Fibroblast of skin of right quadriceps (primary cell): Measurements from ENCODE around the gene DDX3X.
"Not testable (repeated sequence)": the region's sequence is repeated elsewhere in the genome, so short reads cannot be mapped to it uniquely, and the experiment has no call there.

Source experiments
- DNase-seq: peaks from one replicate; pipeline ENCODE4 v3.0.0-alpha.2; 2013

Gene DDX3X

DNA sequence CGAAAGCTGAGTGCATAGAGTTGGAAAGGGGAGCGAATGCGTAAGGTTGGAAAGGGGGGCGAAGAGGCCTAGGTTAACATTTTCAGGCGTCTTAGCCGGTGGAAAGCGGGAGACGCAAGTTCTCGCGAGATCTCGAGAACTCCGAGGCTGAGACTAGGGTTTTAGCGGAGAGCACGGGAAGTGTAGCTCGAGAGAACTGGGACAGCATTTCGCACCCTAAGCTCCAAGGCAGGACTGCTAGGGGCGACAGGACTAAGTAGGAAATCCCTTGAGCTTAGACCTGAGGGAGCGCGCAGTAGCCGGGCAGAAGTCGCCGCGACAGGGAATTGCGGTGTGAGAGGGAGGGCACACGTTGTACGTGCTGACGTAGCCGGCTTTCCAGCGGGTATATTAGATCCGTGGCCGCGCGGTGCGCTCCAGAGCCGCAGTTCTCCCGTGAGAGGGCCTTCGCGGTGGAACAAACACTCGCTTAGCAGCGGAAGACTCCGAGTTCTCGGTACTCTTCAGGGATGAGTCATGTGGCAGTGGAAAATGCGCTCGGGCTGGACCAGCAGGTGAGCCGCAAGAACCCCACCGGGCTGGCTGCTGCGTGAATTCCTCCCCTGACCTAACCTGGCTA lies at the start of gene DDX3X:
TSS of gene DDX3X (plus strand) at position 419 of the 619 bp plus-strand sequence. CDS start at position 510, 91 bp downstream.
- DNase-seq: peak; percentile 89

DNA sequence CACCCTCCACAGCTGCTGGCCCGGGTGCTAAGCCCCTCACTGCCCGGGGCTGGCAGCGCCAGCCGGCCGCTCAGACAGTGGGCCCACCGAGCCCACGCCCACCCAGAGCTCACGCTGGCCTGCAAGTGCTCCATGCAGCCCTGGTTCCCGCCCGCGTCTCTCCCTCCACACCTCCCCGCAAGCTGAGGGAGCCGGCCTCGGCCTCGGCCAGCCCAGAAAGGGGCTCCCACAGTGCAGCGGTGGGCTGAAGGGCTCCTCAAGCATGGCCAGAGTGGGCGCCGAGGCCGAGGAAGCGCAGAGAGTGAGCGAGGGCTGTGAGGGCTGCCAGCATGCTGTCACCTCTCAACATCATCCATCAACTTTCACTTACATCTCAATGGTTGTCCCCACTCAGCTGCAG lies 48.0 kb upstream of the DDX3X start:
- not testable (repeated sequence) for DNase-seq

DNA sequence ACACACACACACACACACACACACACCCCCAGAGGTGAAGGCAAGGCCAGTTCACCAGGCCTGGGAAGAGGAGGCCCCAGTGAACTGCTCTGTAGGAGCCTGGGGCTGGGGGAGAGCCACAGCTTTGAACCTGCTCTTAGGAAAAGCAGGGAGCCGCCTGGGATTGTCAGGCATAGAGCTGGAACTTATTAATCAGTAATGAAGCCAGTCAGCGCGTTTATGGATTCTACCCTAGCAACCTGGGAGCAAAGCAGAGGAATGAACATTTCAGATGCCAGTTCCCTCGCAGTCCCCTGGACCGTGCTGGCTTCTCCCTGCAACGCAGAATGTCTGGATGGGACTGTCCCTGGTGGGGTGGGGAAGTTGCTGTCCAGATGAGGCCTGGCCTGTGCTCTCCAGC lies 45.3 kb upstream of the DDX3X start:
- DNase-seq: no peak

DNA sequence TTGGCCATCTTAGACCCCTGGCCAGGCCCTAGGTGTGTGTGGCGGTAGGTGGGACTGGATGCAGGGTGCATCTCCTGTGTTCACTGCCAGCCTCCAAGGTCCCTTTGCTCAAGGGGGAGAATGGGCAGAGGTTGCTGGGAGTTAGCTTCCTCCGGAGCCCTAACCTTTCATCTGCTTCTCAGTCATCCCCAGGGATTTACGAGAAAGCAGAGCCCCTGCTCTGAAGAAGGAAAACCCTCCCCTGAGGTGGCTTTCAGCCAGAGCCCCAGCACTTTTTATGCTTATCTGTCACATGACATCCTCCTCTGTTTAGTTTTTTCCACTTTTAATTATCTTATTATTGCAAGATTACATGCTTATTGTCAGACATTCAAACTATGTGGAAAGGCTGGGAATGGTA lies 44.9 kb upstream of the DDX3X start:
- no peak for DNase-seq

DNA sequence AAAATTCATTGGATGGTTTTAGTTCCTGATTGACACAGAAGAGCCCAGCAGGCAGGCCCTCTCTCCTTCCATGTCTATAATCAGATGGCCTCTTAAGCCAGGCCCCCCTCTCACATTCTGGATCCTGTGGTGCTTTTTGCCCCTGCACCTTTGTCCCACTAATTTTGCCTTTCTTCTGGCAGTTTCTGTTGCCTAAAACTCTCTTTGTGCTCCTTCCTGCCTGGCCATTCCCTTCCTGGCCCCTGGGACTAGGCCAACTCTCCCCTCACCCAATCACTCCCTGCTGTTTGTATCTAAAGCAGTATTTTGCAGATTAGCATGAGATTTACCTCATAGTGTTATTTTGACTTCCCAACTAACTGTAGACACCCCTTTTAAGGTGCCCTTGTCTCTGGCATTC lies 42.7 kb upstream of the DDX3X start:
- no peak for DNase-seq

DNA sequence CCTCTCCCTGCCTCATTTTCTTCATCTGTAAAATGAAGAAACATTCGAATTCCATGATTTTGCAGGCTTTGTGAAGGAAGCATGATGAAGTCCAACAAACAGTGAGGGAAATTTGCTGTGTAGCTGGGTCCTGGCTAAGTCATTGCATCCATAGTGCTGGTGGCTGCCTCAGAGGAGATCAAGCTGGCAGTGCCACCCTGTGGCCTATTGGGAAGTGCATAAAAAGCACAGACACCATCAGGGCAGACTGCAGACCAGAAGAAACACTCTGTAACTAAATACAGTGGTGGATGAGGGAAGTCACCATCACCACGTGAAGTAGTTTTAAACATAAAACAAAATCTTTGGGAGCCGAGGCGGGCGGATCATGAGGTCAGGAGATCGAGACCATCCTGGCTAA lies 40.7 kb upstream of the DDX3X start:
- DNase-seq: no peak

DNA sequence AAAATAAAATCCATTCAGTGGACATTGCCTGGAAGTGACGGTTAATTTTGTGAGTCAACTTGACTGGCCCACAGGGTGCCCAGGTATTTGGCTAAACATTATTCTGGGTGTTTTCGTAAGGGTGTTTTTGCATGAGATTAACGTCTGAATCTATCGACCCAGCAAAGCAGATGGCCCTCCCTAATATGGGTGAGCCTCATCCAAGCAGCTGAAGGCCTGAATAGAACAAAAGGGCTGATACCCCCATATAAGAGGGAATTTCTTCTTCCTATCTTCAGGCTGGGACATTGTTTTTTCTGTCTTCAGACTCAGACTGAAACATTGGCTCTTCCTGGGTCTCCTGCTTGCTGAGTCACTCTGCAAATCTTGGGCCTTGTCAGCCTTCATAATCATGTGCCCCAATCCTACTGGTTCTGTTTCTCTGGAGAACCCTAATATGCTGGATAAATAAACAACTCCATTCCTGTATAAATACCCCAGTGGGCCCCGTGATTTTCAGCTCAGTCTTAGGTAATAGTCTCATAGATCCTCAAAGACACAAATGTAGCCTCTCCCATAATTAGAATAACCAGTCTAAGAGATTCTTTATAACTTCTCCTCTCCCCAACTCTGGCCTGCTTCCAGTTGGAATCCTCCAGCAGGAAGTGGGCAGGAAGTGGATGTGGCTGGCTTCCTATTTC lies 33.1 kb upstream of the DDX3X start:
- no peak for DNase-seq

DNA sequence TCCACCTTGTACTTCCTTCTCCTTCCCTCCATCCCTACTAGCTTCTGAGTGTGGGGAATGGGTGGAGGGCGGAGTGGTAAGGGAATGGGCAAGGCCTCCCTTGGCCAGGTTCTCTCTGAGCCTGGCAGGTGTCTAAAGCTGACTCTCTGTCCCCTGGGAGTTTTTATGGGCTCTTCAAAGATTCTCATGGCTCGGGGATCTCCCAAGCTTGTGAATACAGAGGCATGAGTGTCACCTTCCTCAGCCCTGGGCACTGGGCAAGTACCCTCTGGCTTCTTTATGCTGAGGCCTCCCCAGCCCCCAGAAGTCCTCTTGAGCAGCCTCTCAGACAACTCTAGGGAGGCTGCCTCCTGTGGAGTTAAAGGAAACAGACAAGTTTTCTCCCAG lies 32.5 kb upstream of the DDX3X start:
- no peak for DNase-seq

DNA sequence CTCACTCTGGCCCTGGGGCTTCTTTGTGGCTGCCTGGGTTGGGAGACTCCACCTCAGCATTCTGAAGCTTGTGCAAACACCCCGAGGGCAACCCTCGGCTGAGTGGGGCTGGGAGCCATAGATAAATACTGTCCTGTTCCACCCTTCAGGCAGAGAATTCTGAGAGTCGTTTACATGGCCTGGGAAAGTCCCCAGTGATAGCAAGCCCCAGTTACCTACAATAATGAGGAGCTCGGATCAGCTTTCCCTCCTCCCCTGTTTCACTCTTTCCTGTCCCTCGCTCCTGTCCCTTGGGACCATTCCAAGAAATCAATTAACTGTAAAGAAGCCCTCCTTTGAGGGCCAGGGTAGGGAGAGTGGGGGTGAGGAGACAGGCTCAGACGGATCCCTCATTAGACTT lies 31.6 kb upstream of the DDX3X start:
- no peak for DNase-seq

DNA sequence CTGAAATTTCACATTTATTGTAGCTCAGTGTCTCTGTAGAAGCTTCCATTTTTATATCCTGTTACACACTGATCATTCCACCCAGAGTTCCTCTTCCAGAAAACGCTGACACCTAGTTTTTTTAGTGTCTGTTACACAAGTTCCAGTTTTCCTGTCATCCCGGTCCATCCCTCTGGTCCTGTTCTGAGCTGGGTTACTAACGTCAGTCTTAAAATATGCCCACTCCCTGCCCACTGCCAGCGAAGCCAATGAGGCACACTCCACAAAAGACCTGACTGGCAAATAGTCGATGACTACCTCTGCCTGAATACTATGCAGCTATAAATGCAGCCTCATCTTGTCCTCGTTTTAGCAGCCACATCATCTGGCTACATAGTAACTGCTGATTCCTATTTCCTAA lies 30.9 kb upstream of the DDX3X start:
- DNase-seq: no peak

DNA sequence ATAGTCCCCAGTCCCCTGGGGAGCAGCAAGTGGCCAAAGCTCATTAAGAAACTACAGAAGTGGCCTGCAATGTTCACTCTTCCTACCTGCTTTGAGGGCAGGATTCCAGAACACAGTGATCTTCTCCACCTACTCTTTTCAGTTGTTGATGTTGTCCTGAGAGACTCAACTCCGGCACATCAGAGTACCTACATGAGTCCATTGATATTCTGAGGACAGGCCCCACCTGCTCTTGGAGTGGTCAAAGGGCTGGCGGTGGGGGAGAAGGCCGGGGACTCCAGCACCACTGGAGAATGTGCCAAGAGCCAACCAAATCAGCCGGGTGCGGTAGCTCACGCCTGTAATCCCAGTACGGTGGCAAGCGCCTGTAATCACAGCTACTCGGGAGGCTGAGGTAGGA lies 29.8 kb upstream of the DDX3X start:
- no peak for DNase-seq

DNA sequence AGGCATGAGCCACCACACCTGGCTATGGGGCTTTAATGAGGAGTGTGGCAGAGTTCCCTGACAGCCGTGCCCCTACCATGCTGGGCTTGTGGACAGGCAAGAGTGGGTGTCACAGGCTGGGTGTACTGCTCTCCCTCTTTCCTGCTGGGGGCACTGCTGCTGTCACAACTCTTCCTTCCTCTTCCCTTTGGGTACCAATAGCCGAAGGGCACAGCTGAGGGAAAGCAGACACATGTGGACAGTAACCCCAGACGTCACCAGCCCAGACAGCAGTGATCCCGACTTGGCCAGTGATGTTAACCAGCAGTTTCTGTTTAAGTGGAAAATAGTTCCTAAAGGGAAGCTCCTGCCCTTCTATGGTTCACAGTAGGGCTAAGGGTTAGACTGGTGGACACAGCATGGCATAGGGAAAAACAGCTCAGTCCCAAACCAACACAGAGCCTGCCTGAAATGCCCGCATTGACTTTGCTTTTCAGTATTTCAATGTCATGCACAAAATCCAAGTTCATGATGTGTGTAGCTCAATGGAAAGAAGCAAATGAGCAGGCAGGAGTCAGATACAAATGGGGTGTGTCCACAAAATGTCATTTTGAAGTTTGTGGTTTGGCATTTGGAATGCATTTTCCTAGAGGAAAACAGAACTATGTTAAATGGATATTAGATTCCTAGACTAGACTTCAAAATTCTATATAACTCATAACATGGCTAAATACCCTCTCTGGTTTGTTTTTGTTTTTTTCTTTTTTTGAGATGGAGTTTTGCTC lies 24.9 kb upstream of the DDX3X start:
- DNase-seq: no peak

DNA sequence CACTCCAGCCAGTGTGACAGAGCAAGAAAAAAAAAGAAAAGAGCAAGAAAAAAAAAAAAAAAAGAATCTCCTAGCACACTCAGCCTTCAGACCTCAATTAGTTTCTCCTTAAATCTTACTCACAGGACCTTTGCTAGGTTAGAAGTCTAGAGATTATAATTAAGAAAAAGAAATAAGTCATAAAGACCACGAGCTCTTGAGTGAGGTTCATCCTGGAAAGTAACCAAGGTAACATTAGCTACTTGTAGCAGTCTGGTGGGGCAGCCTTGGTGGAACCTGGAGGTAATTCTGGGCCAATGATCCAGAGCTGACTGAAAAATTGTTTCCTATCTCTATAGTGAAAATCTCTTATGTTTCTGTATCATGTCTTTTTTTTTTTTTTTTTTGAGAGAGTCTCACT lies 21.2 kb upstream of the DDX3X start:
- DNase-seq: no peak

DNA sequence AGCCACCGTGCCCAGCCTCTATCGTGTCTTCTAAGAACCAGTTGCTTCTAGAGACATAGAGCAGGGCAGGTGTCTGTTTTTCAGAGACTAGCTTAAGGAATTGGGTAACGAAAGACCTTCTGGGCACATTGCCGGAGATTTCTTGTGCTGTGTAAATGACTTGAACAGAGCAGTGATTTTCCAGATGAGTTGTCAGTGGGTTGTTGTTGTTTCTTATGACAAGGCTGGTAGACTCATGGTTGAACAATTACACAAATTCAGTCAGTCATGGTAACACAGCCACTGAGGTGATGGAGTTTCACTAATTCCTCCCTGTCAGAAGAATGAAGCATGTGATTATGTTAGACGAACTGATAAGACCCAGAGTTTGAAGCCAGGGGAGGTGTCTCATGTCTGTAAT lies 20.5 kb upstream of the DDX3X start:
- peak; percentile 32 for DNase-seq

DNA sequence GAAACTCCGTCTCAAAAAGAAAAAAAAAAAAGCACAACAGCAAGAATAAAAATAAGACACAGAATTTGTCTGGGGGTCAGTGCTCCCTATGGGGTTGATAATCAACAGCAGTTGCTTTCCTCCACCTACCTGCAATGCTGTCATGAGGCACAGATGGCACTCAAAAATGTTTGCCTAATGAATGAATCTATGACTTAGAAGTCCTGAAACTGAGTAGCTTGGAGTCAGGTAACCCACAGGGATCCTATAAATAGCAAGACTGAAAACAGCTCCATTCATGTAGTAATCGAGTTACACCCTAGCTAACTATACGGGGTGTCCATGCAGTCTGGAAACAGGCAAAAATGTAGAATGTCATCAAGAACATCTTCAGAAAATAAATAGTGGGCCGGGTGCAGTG lies 19.8 kb upstream of the DDX3X start:
- no peak for DNase-seq

DNA sequence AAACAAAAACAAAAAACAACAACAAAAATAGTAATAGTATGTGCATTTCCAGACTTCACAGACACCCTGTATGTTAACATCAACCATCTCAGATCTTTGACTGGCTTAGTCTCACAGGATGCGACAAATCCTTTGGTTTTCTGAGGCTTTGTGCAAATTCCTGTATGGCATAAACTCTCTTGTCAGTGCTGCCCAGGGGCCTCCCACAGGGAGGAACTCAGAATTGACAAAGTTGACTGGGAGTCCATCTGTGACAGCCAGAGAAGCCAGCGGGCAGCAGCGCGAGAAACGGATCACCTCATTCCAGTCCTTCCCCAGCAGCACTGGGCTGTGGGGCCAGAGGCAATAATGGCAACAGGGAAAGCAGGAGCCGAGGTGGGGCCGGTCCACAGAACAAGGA lies 19.1 kb upstream of the DDX3X start:
- DNase-seq: no peak

DNA sequence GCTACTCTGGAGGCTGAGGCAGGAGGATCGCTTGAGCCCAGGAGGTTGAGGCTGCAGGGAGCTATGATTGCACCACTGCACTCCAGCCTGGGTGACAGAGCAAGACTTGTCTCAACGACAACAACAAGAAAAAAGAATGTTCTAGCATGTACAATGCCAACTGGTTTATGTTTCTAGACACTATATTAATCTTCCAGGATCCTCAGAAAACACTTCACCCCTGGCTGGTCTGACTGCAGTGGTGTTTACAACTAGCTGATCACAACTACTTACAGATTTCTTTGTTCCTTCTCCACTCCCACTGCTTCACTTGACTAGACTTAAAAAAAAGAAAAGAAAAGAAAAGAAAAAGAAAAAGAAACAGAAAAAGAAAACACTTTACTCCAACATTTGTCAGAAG lies 17.7 kb upstream of the DDX3X start:
- not testable (repeated sequence) for DNase-seq

DNA sequence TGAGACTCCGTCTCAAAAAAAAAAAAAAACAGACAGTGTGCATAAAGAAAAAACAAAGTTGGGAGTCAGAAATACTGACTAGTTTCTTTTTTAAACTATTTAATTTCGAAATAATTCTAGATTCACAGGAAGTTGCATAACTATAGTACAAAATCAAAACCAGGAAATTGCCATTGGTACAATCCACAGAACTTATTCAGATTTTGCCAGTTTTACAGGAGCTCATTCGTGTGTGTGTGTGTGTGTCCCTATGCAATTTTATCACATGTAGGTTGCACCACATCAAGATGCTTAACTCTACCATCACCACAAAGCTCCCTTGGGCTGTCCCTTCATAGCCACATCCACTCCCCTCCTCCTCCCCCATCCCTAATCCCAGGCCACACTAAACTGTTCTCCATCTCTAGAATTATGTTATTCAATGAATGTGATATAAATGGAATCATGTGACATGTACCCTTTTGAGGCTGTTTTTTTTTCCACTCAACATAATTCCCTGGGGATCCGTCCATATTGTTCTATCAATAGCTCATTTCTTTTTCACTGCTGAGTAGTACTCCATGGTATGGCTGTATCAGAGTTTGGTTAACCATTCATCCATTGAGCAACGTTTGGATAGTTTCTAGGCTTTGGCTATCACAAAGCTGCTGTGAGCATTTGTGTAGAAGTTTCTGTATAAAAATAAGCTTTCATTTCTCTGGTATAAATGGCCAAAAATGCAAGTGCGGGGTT lies 16.3 kb upstream of the DDX3X start:
- peak; percentile 35 for DNase-seq

DNA sequence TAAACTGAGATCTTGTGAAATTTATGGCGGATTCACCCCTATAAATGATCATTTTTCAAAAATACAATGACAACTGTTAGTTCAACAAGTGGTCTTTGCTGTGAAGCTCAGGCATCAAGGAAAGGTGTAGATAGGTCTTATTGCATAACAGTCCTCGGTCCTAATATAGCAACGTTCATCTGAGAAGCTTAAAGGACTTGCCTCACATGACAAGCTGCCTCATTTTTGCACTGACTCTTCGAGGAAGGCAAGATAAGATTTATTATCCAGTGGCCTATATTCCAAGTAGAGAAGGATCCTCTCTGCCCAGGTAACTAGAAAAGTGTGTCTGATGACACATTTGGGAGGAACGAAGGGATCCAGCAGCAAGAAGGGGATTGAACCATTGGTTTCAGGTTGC lies 13.6 kb upstream of the DDX3X start:
- no peak for DNase-seq

DNA sequence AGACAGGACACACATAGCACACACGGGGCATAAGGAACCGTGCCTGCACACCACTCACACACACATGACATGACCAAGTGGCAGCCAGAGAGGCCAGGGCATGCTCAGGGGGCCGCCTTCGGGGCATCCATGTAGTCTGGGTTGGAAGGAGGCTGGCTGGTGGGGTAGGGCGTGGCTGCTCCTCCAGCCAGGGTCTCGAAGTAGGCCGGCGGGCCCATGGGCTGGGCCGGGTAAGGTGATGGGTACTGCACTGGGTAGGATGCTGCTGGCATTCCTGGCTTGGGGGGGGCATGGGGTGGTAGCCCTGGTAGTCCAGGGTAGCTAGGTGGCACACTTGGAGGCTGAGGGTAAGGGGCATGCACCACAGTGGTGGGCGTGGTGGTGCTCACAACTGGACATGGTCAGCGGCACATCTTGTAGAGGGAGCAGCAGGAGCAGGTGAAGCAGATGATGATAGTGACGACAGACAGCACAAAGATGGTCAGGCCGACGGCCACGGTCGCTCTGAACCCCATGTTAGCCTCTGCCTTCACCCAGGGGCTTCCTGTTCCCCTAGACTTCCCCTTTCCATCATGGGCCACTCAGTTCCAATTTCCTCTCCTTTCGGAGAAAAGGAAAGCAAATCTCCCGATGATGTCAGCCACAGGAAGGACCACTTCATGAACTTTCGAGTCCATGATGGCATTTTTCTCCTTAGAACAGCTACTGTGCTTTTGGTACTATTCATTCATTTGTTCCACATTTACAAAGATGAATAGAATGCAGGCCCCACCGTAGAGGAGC lies 10.9 kb upstream of the DDX3X start:
- DNase-seq: no peak

DNA sequence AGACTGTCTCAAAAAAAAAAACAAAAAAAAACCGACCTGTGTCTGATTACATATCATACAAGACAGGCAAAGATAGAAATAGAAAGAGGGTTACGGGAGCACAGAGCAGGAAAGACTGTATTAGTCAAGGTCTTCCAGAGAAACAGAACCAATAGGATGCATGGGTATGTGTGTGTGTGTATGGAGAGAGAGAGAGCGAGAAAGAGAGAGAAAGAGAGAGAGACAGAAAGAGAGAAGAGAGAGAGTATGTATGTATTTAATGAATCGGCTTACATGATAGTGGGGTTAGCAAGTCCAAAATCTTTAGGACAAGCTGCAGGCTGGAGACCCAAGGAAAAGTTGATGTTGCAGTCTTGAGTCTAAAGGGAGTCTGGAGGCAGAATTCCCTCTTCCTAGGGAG lies 7.5 kb upstream of the DDX3X start:
- DNase-seq: no peak

DNA sequence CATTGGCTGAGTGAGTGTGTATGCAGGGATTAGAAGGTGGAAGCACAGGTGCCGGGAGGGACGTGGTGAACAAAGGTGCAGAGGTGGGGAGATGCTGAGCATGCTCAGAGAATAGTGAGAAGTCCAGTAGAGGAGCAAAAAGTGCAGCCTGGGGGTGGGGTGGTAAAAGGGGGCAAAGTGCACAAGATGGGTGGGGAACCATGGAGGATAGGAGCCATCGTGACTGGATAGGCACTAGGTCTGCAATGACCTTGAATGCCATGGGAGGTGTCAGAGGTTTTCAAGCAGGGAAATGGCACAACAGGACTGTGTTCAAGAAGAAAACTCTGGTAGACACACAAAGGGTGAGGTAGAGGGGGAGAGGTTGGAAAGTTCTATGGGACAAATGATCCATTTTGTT lies 6.6 kb upstream of the DDX3X start:
- no peak for DNase-seq

DNA sequence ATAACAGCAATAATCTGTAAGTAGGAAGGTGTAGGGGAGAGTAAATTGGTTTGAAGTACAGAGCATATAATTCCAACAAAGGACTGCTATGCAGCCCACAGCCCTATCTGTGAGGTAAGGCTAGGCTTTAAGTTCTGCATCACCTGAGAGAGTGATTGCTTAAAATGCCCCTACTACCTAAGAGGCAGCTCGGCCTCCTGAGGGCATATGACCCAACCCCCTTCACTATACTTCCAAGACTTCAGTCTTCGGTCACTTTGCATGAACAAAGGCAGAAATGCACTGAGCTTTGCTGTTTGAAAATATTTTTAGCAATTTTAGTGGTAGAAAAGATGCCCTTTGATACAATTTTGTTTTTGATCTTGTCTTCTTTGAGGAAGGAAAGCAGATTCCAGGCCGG lies 4.9 kb upstream of the DDX3X start:
- no peak for DNase-seq
